Cardiac muscle cell (in vitro differentiated cells and primary cell): ENCODE measurements around the gene PTGER1. TPM values are rescaled to one million over a fixed set of nuclear protein-coding genes. Genes with fewer than 3 reads are reported as not detected.

Experiments used
- DNase-seq, 2 donors: peaks; one replicate each; pipeline versions ENCODE4 v3.0.0 to v3.0.0-alpha.2; 2010 to 2017; ENCODE audit warnings: low read depth in 1 of 2, low spot score in 1 of 2
- H3K27ac ChIP-seq: fragments of 200-600 bp; sonication (generic); 2 replicates; pipeline ENCODE4 v1.5.1; 2016
- H3K27me3 ChIP-seq: fragments of 200-600 bp; sonication (generic); 2 replicates; pipeline ENCODE4 v1.6.0; 2016; ENCODE audit warnings: control low read depth
- H3K36me3 ChIP-seq: fragments of 200-600 bp; sonication (generic); 2 replicates; pipeline ENCODE4 v1.5.1; 2016; ENCODE audit warnings: control low read depth
- H3K4me1 ChIP-seq: fragments of 200-600 bp; sonication (generic); 2 replicates; pipeline ENCODE4 v1.8.1; 2017; ENCODE audit warnings: low read depth, mild to moderate bottlenecking, mixed run types
- H3K4me3 ChIP-seq: fragments of 200-600 bp; sonication (generic); 2 replicates; pipeline ENCODE4 v1.5.1; 2016; ENCODE audit warnings: mild to moderate bottlenecking
- H3K9me3 ChIP-seq: fragments of 200-600 bp; sonication (generic); 2 replicates; pipeline ENCODE4 v1.5.1; 2017; ENCODE audit warnings: low read depth, mild to moderate bottlenecking, control low read depth
- polyA plus RNA-seq: library from polyadenylated mRNA; unstranded; fragments of >200 nt; fragmentation: Nextera tagmentation; extraction: Ambion mirVana; gene quantifications from 2 replicates; pipeline ENCODE4 v1.2.1, GENCODE V29; 2016
- total RNA-seq: library from RNA; depleted of rRNA; stranded (reverse); fragments of >200 nt; gene quantifications from 2 replicates; pipeline ENCODE4 v1.2.3, GENCODE V29; 2016
- TF ChIP-seq, protein P1 (sequence below): IDR thresholded peaks from 2 replicates; pipeline ENCODE4 v1.5.1; 2012; ENCODE audit warnings: low read depth, mild to moderate bottlenecking, low read length

Gene PTGER1
- total and polyA plus RNA-seq, 2 experiments from 2014 or later: 0.42 to 0.75 TPM

- Histone ChIP-seq H3K27ac (peak overlapping the region; percentile 8), H3K27me3 (no peaks in the 10 kb centered on the region), H3K9me3 (no peaks in the 10 kb centered on the region), H3K4me3 (no peak overlapping the region), H3K4me1 (peaks cover 6% of the 10 kb centered on the region), H3K36me3 (no peaks in the 10 kb centered on the region)
- DNase-seq: no peak
- TF ChIP-seq, protein P1, sequence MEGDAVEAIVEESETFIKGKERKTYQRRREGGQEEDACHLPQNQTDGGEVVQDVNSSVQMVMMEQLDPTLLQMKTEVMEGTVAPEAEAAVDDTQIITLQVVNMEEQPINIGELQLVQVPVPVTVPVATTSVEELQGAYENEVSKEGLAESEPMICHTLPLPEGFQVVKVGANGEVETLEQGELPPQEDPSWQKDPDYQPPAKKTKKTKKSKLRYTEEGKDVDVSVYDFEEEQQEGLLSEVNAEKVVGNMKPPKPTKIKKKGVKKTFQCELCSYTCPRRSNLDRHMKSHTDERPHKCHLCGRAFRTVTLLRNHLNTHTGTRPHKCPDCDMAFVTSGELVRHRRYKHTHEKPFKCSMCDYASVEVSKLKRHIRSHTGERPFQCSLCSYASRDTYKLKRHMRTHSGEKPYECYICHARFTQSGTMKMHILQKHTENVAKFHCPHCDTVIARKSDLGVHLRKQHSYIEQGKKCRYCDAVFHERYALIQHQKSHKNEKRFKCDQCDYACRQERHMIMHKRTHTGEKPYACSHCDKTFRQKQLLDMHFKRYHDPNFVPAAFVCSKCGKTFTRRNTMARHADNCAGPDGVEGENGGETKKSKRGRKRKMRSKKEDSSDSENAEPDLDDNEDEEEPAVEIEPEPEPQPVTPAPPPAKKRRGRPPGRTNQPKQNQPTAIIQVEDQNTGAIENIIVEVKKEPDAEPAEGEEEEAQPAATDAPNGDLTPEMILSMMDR: no peak
Measured at GRCh38 chr19:14435320-14436050, 39.7 kb downstream of the PTGER1 start.

GRCh38 chr19:14434543-14435319, 40.4 kb downstream of the PTGER1 start:
- Histone ChIP-seq H3K27me3 (no peaks in the 10 kb centered on the region), H3K4me3 (no peak overlapping the region), H3K36me3 (no peaks in the 10 kb centered on the region), H3K9me3 (no peaks in the 10 kb centered on the region), H3K4me1 (peaks cover 6% of the 10 kb centered on the region), H3K27ac (peak overlapping the region; percentile 8)
- TF ChIP-seq, protein P1: no peak
- DNase-seq: peak in 1 of 2 donors; percentile 83

DNA sequence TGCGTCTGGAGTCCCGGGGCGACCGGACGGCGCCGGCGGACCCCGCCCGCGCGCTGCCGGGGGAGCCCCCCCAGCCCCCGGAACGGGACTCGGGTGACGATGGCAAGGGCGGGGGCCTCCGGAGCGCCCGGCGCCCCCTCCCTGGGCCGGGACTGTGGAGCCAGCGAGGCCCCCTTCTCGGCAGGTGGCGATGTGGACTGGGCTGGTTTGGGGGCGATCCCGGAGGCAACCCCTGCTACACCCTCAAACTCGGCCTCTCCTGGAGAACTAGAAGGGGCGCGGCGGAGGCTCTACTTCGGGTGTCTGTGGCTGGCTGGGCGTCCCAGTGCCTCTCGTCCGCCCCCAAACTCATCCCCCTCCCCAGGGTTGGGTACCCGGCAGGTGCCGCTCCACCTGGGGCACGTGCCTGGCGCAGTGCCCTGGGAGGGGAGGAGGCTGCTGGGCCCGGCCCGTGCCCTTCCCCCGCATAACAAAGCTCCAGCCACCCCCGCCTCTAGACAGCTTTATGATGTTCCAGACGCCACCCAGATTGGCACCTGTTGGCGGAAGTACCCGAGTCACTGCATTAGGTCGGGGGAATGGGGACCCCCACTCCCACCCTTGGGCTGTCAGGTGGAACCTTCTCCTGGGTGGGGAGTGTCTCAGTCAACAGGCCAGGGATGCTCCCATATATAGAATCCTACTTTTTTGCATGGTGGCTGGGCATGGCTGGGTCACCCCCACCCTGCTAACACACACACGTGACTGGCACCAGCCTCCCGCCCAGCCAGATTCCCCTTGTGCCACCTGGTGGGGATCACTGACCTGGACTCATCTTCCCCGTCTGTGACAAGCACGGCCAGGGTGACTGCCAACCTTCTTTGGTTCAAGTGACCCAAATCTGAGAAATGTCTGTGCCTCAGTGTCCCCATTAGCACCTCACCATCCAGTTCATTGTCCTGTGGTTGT, 41.3 kb downstream of the PTGER1 start:
- DNase-seq: no peak
- Histone ChIP-seq H3K9me3 (no peaks in the 10 kb centered on the region), H3K4me3 (peak overlapping the region; percentile 86), H3K27me3 (no peaks in the 10 kb centered on the region), H3K4me1 (peaks cover 6% of the 10 kb centered on the region), H3K27ac (no peak overlapping the region), H3K36me3 (no peaks in the 10 kb centered on the region)
- TF ChIP-seq, protein P1: no peak

GRCh38 chr19:14432791-14433553, 42.2 kb downstream of the PTGER1 start, which contains the start of gene PKN1:
Gene PKN1, plus strand, starts transcription at chr19:14433306. Its CDS starts 216 bp downstream, at chr19:14433522.
- Histone ChIP-seq H3K4me3 (peak within 1 kb of the TSS; percentile 86), H3K36me3 (no peaks in the 10 kb centered on the region), H3K27me3 (no peaks in the 10 kb centered on the region), H3K27ac (no peak within 1 kb of the TSS), H3K4me1 (peaks cover 6% of the 10 kb centered on the region), H3K9me3 (no peaks in the 10 kb centered on the region)
- TF ChIP-seq, protein P1: no peak
- peak; percentile 46 to 82 for DNase-seq

GRCh38 chr19:14430712-14431111, 44.4 kb downstream of the PTGER1 start:
- no peak overlapping the region for H3K27ac ChIP-seq
- DNase-seq: no peak
- H3K4me3 ChIP-seq: no peak overlapping the region
- no peaks in the 10 kb centered on the region for H3K36me3 ChIP-seq
- no peaks in the 10 kb centered on the region for H3K27me3 ChIP-seq
- H3K4me1 ChIP-seq: peaks cover 6% of the 10 kb centered on the region
- no peaks in the 10 kb centered on the region for H3K9me3 ChIP-seq
- TF ChIP-seq, protein P1: no peak
